GM18873 (cell line): Measurements from ENCODE around the gene RALY.

Experiments
- ATAC-seq: cut with Tn5 transposase; IDR thresholded peaks from one replicate; pipeline ENCODE4 v1.9.1; 2021; ENCODE audit warnings: mild to moderate bottlenecking, moderate library complexity, moderate number of reproducible peaks; ENCODE audit not compliant: unreplicated experiment, low FRiP score

RALY gene

DNA sequence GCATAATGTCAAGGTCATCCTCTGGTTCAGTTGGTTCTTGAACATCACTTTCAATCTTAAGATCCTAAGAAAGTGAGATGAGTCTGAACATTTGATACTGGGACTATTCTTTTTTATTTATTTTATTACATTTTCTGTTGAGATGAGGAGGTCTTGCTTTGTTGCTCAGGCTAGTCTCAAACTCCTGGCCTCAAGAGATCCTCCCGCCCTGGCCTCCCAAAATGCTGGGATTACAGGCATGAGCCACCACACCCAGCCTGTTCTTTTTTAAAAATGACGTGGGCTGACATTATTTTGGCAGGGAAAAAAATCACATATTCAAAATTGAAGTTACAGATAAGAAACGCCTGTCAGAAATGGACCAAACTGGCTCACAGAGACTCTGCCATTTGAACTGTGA is 104.9 kb downstream of the RALY start:
- ATAC-seq = no peak

DNA sequence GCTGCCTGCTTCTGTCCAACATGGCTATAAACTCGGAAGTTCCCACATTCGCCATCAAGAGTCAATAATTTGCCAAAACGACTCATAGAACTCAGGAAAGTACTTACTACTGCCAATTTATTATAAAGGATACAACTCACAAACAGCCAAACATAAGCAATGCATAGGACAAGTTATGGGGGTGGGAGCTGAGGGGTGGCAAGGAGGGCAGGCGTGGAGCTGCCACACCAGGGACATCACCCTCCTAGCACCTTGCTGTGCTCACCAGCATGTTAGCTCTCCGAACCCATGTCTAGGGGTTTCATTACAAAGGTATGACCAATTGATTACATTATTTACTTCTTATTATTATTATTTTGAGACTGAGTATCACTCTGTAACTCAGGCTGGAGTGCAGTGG is 106.0 kb downstream of the RALY start:
- ATAC-seq = no peak

DNA sequence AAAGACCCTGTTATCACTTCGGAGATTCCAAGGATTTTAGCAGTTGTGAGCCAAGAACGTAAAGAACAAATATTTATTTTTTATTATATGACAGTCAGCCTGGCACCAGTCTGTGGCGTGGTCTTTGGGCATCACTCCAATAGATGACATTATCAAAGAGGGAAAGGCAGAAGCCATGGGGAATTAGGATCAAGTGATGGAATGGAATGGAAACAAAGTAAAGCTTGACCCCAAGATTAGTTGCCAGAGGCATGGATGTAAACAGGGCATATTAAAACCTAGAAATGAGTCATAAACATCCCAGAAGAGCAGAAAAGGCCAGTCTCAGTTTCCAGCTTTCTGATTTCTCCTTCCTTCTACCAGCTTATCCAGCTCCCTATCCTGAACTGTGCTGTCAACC is 106.9 kb downstream of the RALY start:
- ATAC-seq = no peak

DNA sequence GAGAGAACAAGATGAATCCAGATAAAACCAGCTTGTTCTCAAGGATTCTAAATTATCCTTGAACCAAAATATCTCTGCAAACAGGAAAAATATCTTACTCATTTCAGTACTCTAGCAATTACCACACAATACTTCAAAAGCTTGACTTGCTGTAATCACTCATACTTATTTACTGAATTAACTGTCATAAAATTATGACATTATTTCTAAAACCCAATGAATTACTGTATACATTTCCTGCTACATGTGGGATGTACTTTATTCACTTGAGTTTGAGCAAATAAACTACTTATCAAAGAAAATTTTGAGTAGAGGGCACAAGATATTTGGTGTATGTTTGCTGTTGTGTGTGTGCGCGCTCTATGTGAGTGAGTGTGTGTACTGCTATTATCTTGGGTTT is 108.6 kb downstream of the RALY start:
- ATAC-seq = no peak

DNA sequence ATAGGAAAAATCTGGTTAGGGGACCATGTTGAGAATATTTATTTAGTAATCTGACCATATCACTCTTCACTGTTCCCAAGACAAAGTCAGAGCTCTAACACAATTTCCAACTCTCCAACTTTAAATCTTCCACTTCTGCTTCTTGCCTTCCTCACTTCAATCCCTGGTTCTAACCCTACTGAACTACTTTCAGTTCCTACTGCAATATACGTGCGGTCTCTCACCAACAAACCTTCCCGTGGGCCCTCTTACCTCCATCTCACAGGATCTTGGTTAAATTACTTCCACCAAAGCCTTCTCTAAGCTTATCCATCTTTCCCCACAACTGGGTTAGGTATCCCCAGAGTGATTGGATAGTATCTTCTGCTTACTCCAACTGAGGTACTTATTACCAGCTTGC is 110.3 kb downstream of the RALY start:
- no peak for ATAC-seq

DNA sequence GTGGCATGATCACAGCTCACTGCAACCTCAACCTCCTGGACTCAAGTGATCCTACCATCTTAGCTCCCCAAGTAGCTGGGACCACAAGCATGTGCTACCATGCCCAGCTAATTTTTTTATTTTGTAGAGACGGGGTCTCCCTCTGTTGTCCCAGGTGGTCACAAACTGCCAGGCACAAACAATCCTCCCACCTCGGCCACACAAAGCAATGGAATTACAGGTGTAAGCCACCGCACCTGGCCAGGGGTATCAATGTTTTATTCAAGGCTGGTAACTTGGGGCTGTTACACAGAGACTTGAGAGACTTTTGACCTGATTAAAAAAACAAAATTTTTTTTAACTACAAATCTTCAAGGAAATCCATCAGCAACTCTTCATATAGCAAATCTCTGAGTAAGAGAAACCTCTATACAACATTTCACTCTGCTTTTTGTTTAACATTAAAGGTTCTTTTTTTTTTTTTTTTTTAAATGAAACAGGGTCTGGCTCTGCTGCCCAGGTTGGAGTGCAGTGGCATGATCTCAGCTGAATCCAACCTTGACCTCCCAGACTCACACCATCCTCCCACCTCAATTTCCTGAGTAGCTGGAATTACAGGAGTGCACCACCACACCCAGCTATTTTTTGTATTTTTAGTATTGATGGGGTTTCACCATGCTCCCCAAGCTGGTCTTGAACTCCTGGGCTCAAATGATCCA is 112.4 kb downstream of the RALY start:
- ATAC-seq = no peak

DNA sequence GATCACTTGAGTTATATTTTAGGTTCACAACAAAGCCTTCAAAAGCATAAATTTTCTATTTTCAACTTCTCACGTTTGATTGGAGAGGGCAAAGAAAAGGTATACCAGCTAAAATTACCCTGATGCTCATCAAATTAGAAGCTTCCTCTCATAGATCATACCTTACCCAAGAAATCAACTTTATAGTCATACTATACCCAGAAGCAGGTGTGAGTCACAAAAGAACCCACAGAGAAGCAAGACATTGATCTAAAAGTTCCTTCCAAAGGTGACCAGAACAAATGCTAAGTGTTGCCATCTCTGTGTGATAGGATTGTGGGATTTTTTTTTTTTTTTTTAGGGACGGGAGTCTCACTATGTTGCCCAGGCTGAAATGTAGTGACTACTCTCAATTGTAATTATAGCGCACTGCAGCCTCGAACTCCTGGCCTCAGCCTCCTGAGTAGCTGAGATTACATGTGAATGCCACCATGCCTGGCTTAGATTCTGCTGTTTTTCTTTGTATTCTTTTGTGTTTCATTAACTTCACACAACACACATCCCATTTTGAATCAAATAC is 115.0 kb downstream of the RALY start:
- no peak for ATAC-seq

DNA sequence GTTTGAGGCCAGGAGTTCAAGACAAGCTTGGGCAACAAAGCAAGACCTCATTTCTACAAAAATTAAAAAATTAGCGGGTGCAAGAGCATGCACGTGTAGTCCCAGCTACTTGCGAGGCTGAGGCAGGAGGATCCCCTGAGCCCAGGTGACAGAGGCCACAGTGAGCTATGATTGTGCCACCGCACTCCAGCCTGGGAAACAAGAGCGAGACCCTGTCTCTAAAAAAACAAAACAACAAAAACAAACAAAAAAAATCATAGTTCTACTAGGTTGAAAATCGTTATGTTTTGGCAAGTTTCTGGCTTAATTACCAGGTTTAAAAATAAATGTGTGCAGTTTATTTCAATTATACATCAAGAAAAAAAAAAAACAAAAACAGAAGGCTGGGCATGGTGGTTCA is 115.7 kb downstream of the RALY start:
- no peak for ATAC-seq

DNA sequence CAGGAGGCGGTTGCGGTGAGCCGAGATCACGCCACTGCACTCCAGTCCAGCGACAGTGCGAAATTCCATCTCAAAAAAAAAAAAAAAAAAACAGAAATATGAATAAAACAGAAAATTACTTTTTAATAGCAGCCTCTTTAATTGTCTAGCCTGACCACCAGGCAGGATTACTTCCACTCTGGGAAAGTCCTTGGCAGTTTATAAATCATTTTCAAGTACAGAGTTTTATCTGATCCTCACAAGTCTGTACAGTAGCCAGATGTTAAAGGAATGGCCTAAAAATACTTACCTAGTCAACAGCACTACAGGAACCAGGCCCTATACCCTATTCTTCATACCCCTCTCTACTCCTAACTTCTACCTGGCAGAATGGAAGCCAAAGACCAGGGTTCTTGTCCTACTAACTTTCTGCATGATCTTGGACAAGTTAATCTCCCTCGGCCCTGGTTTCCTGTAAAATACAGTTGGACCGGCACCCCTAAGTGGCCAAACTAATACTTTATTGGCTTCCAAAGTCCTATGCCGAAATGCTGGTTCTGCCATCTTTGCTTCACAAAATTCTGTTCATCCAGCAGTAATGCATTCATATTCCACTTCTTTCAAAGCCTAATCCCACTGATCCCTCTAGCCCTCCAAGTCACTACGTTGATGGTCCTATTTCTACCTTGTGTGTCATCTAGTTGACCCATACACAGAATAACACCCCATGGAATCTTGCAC is 116.5 kb downstream of the RALY start:
- ATAC-seq = no peak

DNA sequence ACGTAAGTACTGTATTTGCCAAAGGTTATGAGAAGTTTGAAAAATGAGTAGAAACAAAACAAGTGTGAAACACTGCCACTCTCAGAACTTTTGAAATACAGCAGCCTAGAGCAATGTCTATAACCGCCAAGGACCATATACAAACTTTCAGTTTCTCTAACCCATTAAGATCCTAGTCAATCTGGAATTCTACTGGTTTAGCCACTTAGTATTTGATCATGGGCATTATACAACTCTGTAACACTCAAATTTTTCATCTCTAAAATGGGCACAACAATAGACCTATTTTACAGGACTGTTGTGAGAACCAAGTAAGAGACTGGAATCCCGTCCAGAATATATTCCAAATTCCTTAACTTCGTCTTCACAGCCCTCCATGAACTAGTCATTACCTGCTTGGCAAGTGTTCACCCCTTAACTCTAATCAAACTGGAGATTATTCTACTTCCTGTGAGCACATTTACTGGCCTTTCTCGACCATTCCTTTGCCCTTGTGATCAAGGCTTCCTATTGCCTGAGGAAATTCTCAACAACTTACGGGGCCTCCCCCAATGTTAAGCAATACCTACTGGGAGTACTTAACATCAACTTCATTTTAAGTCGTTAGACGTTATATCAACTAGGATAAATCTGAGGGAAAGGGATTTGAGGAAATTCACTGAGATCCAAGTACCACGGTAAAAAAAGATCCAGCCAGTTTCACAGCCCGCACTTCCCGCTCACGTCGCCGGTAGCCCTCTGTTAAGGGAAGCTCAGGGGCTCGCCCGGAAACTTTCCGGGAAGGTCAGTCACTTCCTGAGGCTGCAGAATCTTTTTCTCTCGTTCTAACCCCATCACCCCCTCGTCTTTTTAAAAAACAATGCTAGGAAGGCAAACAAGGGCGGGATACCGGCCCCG is 117.3 kb downstream of the RALY start:
- no peak for ATAC-seq

DNA sequence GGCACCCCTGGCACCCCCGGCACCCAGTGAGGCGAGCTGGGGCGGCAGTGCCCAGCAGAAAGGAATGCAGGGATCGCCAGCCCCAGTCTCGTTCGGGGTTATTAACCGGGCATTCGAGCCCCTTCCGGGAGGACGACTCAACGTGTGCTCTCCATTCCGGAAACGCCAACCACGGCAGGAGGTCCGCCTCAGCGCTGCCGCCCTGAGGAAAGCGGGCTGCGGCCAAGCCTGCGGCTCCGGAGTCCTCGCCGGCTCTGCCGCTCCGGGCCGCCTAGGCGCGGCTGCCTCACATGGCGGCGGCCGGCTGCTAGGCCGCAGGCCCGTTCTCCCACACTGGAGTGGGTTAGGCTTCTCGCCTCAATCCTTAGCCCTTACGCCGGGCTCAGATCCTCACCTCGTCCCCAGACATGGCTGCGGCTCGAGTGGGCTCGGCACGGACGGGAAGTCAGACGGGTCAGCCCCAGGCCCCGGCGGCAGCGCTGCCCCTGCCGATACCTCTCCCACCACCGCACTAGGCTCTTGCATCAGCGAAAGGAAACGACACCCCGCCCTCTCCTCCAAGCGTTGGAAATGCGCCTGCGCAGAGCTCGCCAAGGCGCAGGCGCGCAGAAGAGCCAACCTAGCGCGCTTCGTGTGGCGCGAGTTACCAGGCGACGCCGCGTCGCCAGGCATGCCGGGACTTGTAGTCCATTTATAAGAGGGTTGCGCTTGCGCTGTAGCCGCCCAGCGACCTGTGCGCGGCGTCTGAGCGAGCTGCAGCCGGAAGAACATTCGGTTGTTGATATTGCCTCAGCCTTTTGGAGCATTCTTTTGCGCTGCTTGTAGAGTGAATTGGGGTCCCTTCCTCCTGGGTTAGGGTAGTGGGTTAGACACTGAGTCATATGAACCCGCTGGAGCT is 118.2 kb downstream of the RALY start, which contains the start of gene EIF2S2:
EIF2S2 (minus strand) TSS at position 542 of the 898 bp plus-strand sequence; CDS start at position 409, 133 bp downstream.
- peak; percentile 94 for ATAC-seq

DNA sequence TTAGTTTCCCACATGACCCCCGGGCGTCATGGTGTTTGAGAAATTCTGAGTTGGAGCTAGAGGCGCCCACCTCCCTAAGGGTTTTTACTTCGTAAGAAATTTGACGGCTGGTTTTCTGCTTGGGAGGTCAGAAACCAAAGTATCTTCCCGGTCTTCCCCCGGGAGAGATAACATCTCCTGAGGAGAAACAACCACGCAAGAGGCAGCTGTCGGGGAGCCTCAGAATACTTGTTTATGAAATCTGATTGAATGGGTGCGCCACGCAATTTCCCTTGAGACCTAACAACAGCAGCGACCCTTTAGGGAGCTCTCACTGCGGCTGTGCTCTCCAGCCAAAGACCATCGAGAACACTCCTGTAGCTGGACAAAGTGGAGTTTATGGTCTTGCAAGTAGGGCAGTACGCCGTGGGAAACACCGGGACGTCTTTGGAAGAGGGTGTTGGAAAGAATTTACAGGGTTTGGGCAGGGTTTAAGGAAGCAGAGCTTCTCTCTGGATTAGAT is 118.9 kb downstream of the RALY start:
- no peak for ATAC-seq

DNA sequence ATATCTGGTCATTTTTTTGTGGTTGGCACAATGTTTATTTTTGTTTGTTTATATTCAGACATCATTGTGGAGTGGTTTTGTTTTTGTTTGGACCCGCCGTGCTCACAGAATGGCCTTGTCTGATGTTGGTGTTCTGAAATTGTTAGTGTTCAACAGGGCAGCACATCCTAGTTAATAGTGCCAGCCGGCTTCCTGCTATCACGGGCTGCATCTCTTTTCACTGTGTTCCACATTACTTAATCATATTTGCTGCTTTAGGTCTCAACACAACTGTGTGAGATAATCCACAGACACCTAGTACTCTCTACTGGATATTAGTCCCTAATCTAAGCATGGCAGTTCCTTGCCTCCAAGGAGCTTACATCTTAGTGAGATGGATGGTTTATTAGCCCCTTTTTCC is 121.1 kb downstream of the RALY start:
- no peak for ATAC-seq

DNA sequence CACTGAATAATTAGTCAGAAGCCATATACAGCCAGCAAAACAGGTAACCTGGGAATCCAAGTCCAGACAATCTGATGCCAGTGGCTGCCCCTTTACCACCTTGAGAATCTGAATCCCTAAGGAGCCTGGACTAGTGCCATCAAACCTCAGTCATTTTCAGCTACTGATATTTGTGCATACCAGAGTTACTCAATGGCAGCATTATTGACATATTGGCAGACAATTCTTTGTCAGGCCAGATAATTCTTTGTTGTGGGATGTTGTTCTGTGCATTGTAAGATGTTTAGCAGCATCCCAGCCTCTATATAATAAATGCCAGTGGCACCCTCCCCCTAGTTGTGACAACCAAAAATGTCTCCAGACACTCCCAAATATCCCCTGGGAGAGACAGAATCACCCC is 121.5 kb downstream of the RALY start:
- ATAC-seq = no peak

DNA sequence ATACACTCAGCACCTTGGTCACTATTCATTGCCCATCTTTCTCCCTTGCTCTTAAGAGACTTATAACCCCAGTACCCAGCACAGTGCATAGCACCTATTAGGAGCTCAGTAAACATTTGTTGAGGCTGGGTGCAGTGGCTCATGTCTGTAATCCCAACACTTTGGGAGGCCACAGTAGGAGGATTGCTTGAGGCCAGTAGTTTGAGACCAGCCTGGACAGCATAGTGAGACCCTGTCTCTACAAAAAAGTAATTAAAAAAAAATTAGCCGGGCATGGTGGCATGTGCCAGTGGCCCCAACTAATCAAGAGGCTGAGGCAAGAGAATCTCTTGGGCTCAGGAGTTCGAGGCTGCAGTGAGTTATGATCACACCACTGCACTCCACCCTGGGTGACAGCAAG is 126.5 kb downstream of the RALY start:
- ATAC-seq = no peak

DNA sequence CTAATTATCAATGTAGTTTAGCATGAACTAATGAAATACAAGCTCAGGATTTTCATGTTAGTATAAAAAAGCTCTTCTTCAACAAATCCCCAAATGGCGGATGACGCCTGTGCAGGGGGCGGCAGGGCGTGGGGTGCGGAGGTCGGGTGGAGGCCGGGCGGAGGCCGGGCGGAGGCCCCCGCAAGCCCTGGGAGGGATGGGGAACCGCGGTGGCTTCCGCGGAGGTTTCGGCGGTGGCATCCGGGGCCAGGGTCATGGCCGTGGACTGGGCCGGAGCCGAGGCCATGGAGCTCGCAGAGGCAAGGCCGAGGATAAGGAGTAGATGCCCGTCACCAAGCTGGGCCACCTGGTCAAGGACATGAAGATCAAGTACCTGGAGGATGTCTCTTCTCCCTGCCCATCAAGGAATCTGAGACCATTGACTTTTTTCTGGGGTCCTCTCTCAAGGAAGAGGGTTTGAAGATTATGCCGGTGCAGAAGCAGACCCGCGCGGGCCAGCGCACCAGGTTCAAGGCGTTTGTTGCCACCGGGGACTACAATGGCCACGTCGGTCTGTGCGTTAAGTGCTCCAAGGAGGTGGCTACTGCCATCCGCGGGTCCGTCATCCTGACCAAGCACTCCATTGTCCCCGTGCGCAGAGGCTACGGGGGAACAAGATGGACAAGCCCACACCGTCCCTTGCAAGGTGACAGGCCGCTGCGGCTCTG is 128.7 kb downstream of the RALY start:
- ATAC-seq = no peak

DNA sequence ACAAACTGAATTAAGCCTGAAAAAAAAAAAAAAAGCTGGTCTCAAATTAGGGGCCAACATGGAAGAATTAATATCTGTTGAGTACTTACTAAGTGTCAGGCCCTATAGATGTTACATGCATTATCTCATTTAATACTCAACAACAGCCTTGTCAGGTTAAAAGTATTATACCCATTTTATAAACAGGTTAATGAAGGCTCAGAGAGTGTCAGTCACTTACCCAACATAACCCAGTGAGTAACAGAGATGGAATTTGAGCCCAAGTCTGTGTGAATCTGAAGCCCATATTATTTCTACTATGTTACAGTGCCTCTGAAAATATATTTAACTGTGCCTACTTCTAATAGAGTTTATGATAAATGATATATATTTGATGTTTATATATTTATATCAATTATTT is 129.6 kb downstream of the RALY start:
- no peak for ATAC-seq

DNA sequence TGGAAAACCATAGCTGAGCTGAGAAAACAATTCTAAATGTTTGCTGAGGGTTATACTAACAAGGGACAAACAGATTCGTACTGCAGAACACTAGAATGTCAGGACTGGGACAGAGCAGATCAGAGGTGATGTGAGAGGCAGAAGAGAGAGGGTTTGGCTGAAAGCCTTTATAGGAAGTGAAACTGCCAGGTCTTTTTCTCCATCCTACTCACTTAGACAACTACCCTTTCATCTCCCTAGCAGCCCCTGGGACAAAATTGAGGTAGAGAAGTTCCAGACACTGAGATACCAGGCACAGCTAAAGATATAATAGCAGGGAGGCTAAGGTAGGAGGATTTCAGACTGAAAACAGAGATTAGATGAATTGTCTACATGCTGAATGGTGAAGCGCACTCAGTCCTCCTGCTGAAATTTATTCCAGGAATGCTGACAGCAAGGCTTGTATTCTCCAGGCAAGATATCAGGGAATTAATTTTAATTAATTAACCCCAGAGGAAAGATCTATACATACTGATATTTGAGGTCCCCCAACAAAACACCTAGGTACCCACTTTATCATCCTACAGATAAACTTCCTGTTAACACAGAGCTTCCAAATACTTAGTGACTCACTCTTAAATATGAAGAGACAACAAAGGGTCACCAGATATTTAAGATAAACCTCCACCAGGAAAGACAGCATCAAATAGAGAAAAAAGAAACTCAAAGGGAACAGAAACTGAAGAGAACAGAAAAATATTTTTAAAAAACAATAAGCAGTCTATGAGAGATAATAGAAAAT is 130.9 kb downstream of the RALY start:
- no peak for ATAC-seq
